HepG2 (cell line): Measurements from ENCODE around the gene PPFIA3. TPM values are rescaled to one million over a fixed set of nuclear protein-coding genes. Genes with fewer than 3 reads are reported as not detected.
A peak's percentile ranks its signal among the peaks of the same experiment; 100 is the strongest.

Experiments
- ARNT2 ChIP-seq: sonication (generic); formaldehyde crosslinking; IDR thresholded peaks from 2 replicates; pipeline ENCODE4 v1.8.0; 2022; ENCODE audit warnings: mild to moderate bottlenecking, low read depth, missing genetic modification reagents, moderate library complexity
- ELF4 ChIP-seq: sonication (generic); formaldehyde crosslinking; IDR thresholded peaks from 2 replicates; pipeline ENCODE4 v1.5.0; 2020; ENCODE audit warnings: missing genetic modification reagents, mild to moderate bottlenecking, moderate library complexity, borderline replicate concordance
- MTA1 ChIP-seq: sonication (generic); formaldehyde crosslinking; IDR thresholded peaks from 2 replicates; pipeline ENCODE4 v1.4.0; 2020; ENCODE audit warnings: missing genetic modification reagents, mild to moderate bottlenecking, borderline replicate concordance
- NFATC3 ChIP-seq: sonication (generic); formaldehyde crosslinking; IDR thresholded peaks from 2 replicates; pipeline ENCODE4 v1.5.1; 2020; ENCODE audit warnings: mild to moderate bottlenecking, missing genetic modification reagents
- SALL1 ChIP-seq: sonication (generic); formaldehyde crosslinking; IDR thresholded peaks from 2 replicates; pipeline ENCODE4 v1.8.0; 2022; ENCODE audit warnings: mild to moderate bottlenecking, missing genetic modification reagents
- ZFP41 ChIP-seq: sonication (generic); formaldehyde crosslinking; IDR thresholded peaks from 2 replicates; pipeline ENCODE4 v1.4.0; 2020; ENCODE audit warnings: mild to moderate bottlenecking, missing genetic modification reagents, borderline replicate concordance
- ZFY ChIP-seq: sonication (generic); formaldehyde crosslinking; IDR thresholded peaks from 2 replicates; pipeline ENCODE4 v1.4.0; 2020; ENCODE audit warnings: missing genetic modification reagents
- ZMYM2 ChIP-seq: sonication (generic); formaldehyde crosslinking; IDR thresholded peaks from 2 replicates; pipeline ENCODE4 v1.8.0; 2022; ENCODE audit warnings: mild to moderate bottlenecking, missing genetic modification reagents
- ZNF331 ChIP-seq: sonication (generic); formaldehyde crosslinking; IDR thresholded peaks from 2 replicates; pipeline ENCODE4 v1.4.0; 2020; ENCODE audit warnings: missing genetic modification reagents
- ZNF430 ChIP-seq: sonication (generic); formaldehyde crosslinking; IDR thresholded peaks from 2 replicates; pipeline ENCODE4 v1.9.0; 2021; ENCODE audit warnings: mild to moderate bottlenecking, missing genetic modification reagents
- ZNF672 ChIP-seq: sonication (generic); formaldehyde crosslinking; IDR thresholded peaks from 2 replicates; pipeline ENCODE4 v1.8.1; 2022; ENCODE audit warnings: missing genetic modification reagents
- ZNF7 ChIP-seq: IDR thresholded peaks from 2 replicates; pipeline ENCODE4 v1.6.1; 2016; ENCODE audit warnings: missing biosample characterization, missing genetic modification reagents
- ZNF709 ChIP-seq: sonication (generic); formaldehyde crosslinking; IDR thresholded peaks from 2 replicates; pipeline ENCODE4 v1.5.0; 2020; ENCODE audit warnings: mild to moderate bottlenecking, missing genetic modification reagents
- polyA plus RNA-seq, 8 experiments: library from polyadenylated mRNA; depleted of rRNA in 3 of 8; stranded (reverse) in 7 of 8; unstranded in 1 of 8; fragments of >200 nt; fragmentation: Illumina TruSeq in 4 of 8; extraction: Trizol in 4 of 8; gene quantifications; 2 replicates each; pipeline versions ENCODE4 v1.2.1 to v1.2.3, GENCODE V29; 2011 to 2016; ENCODE audit warnings: low read depth in 4 of 8, missing spikeins in 1 of 8, mixed read lengths in 1 of 8; ENCODE audit not compliant: insufficient read depth in 1 of 8
- total RNA-seq, 5 experiments: library from RNA; depleted of rRNA; stranded (reverse); fragments of >200 nt; fragmentation: Illumina TruSeq; extraction: Trizol; gene quantifications; 2 replicates each; pipeline ENCODE4 v1.2.3, GENCODE V29; 2016; ENCODE audit warnings: low read depth in 1 of 5
- TF ChIP-seq, protein P1 (sequence below): sonication (generic); formaldehyde crosslinking; conservative IDR thresholded peaks from 2 replicates; pipeline ENCODE4 v1.4.0; 2020; ENCODE audit warnings: mild to moderate bottlenecking, missing genetic modification reagents, moderate library complexity
- TF ChIP-seq, protein P2 (sequence below), 2 experiments: fragments of 450-650 bp in 1 of 2; sonication (generic) in 1 of 2; formaldehyde crosslinking; IDR thresholded peaks; 2 replicates each; pipeline versions ENCODE4 v1.5.0 to v1.8.0; 2020 to 2022; ENCODE audit warnings: mild to moderate bottlenecking in 1 of 2, missing genetic modification reagents in 1 of 2
- TF ChIP-seq, protein P3 (sequence below): sonication (generic); formaldehyde crosslinking; IDR thresholded peaks from 2 replicates; pipeline ENCODE4 v1.5.1; 2020; ENCODE audit warnings: mild to moderate bottlenecking, moderate library complexity, missing genetic modification reagents
- TF ChIP-seq, protein P4 (sequence below): sonication (generic); formaldehyde crosslinking; IDR thresholded peaks from 2 replicates; pipeline ENCODE4 v1.4.0; 2020; ENCODE audit warnings: missing genetic modification reagents
- TF ChIP-seq, protein P5 (sequence below): IDR thresholded peaks from 2 replicates; pipeline ENCODE4 v1.6.1; 2016; ENCODE audit warnings: mild to moderate bottlenecking, missing biosample characterization, missing genetic modification reagents
- TF ChIP-seq, protein P6 (sequence below): sonication (generic); formaldehyde crosslinking; IDR thresholded peaks from 2 replicates; pipeline ENCODE4 v1.5.0; 2020; ENCODE audit warnings: missing genetic modification reagents

Gene PPFIA3
- total and polyA plus RNA-seq, 2 of the 13 experiments (the other 11 are each of a cell fraction or from before 2014, with no cell fraction given) = 6.7 to 8.6 TPM

DNA sequence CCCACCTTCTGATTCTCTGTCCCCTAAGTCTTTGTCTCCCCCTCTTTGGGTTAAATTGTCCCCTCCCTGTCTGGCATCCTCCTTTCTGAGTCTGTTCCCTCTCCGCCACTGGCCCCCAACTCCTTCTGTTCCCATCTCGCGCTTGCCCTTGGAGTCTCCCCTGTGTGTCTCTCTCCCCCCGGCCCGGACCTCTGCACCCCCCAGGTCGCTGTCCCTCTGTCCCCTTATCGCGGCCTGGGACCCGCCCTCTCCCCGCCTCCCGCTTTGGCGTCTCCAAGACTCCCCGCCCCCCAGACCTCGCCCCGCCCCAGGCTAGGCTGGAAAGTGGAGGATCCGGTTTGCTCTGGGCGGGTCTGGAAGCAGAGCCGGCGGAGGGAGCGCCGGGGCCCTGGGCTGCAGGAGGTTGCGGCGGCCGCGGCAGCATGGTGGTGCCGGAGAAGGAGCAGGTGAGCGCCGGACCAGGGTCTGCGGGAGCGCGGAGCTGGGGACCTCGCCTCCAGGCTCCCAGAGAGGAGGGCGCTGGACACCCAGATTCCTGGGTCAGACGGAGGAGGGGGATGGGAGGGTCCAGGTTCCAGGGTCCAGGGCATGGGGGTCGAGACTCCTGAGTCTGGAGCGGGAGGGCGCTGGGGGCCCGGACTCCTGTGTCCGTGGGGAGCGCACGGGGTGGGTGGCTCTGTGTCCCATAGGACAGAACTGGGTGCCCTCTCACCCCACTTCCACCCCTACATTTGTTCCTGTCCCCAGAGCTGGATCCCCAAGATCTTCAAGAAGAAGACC, 38.3 kb downstream of the PPFIA3 start, which contains the start of gene TRPM4 (continued):
- TF ChIP-seq, protein P1, sequence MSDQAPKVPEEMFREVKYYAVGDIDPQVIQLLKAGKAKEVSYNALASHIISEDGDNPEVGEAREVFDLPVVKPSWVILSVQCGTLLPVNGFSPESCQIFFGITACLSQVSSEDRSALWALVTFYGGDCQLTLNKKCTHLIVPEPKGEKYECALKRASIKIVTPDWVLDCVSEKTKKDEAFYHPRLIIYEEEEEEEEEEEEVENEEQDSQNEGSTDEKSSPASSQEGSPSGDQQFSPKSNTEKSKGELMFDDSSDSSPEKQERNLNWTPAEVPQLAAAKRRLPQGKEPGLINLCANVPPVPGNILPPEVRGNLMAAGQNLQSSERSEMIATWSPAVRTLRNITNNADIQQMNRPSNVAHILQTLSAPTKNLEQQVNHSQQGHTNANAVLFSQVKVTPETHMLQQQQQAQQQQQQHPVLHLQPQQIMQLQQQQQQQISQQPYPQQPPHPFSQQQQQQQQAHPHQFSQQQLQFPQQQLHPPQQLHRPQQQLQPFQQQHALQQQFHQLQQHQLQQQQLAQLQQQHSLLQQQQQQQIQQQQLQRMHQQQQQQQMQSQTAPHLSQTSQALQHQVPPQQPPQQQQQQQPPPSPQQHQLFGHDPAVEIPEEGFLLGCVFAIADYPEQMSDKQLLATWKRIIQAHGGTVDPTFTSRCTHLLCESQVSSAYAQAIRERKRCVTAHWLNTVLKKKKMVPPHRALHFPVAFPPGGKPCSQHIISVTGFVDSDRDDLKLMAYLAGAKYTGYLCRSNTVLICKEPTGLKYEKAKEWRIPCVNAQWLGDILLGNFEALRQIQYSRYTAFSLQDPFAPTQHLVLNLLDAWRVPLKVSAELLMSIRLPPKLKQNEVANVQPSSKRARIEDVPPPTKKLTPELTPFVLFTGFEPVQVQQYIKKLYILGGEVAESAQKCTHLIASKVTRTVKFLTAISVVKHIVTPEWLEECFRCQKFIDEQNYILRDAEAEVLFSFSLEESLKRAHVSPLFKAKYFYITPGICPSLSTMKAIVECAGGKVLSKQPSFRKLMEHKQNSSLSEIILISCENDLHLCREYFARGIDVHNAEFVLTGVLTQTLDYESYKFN = peak; percentile 56
- 0 out of 2 replicates have a peak, but pooled peaks have one; percentile 24 for TF ChIP-seq ZMYM2
- peak; percentile 54; the same call in 1 of the 2 replicates for TF ChIP-seq ARNT2 (CRISPR knock-in tag)
- peak; percentile 48; the same call in 1 of the 2 replicates for TF ChIP-seq ZFY
- TF ChIP-seq ZNF7 (CRISPR knock-in tag) = no peak
- no peak for TF ChIP-seq ZFP41 (CRISPR knock-in tag)
- no peak for TF ChIP-seq ZNF709 (CRISPR knock-in tag)
- peak; percentile 22; the same call in 1 of the 2 replicates for TF ChIP-seq ZNF331 (CRISPR knock-in tag)
- no peak for TF ChIP-seq ZNF672
- TF ChIP-seq ZNF430 (CRISPR knock-in tag) = peak; percentile 58; the same call in 1 of the 2 replicates
- TF ChIP-seq NFATC3 (CRISPR knock-in tag) = no peak
- TF ChIP-seq, protein P2, sequence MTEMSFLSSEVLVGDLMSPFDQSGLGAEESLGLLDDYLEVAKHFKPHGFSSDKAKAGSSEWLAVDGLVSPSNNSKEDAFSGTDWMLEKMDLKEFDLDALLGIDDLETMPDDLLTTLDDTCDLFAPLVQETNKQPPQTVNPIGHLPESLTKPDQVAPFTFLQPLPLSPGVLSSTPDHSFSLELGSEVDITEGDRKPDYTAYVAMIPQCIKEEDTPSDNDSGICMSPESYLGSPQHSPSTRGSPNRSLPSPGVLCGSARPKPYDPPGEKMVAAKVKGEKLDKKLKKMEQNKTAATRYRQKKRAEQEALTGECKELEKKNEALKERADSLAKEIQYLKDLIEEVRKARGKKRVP (CRISPR knock-in tag; IDR thresholded peaks at IDR 0.05) = no peak
- TF ChIP-seq, protein P3, sequence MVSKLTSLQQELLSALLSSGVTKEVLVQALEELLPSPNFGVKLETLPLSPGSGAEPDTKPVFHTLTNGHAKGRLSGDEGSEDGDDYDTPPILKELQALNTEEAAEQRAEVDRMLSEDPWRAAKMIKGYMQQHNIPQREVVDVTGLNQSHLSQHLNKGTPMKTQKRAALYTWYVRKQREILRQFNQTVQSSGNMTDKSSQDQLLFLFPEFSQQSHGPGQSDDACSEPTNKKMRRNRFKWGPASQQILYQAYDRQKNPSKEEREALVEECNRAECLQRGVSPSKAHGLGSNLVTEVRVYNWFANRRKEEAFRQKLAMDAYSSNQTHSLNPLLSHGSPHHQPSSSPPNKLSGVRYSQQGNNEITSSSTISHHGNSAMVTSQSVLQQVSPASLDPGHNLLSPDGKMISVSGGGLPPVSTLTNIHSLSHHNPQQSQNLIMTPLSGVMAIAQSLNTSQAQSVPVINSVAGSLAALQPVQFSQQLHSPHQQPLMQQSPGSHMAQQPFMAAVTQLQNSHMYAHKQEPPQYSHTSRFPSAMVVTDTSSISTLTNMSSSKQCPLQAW (CRISPR knock-in tag) = peak; percentile 83
- peak; percentile 45; the same call in 1 of the 2 replicates for TF ChIP-seq MTA1
- TF ChIP-seq ELF4 (CRISPR knock-in tag) = no peak
- TF ChIP-seq, protein P4, sequence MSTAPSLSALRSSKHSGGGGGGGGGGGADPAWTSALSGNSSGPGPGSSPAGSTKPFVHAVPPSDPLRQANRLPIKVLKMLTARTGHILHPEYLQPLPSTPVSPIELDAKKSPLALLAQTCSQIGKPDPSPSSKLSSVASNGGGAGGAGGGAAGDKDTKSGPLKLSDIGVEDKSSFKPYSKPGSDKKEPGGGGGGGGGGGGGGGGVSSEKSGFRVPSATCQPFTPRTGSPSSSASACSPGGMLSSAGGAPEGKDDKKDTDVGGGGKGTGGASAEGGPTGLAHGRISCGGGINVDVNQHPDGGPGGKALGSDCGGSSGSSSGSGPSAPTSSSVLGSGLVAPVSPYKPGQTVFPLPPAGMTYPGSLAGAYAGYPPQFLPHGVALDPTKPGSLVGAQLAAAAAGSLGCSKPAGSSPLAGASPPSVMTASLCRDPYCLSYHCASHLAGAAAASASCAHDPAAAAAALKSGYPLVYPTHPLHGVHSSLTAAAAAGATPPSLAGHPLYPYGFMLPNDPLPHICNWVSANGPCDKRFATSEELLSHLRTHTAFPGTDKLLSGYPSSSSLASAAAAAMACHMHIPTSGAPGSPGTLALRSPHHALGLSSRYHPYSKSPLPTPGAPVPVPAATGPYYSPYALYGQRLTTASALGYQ = peak; percentile 41; the same call in 1 of the 2 replicates
- TF ChIP-seq, protein P5, sequence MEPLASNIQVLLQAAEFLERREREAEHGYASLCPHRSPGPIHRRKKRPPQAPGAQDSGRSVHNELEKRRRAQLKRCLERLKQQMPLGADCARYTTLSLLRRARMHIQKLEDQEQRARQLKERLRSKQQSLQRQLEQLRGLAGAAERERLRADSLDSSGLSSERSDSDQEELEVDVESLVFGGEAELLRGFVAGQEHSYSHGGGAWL (CRISPR knock-in tag) = peak; percentile 54; the same call in 1 of the 2 replicates
- TF ChIP-seq, protein P6, sequence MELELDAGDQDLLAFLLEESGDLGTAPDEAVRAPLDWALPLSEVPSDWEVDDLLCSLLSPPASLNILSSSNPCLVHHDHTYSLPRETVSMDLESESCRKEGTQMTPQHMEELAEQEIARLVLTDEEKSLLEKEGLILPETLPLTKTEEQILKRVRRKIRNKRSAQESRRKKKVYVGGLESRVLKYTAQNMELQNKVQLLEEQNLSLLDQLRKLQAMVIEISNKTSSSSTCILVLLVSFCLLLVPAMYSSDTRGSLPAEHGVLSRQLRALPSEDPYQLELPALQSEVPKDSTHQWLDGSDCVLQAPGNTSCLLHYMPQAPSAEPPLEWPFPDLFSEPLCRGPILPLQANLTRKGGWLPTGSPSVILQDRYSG = 0 out of 2 replicates have a peak, but pooled peaks have one; percentile 37
- TF ChIP-seq SALL1 (CRISPR knock-in tag) = peak; percentile 59; the same call in 1 of the 2 replicates
